Left lung (tissue), 10 donors: ENCODE data around the gene PRR14. TPM values are rescaled to one million over a fixed set of nuclear protein-coding genes. Genes with fewer than 3 reads are reported as not detected.
"Not testable (repeated sequence)": the region's sequence is repeated elsewhere in the genome, so short reads cannot be mapped to it uniquely, and the experiment has no call there.

Experiments used
- ATAC-seq: fragments of 200-7000 bp; cut with Tn5 transposase; one replicate; pipeline ENCODE4 v1.9.1; 2020; ENCODE audit warnings: moderate library complexity
- DNase-seq, 4 donors: peaks; one replicate each; pipeline ENCODE4 v3.0.0-alpha.2; 2013 to 2020
- H3K27ac ChIP-seq, 2 donors: fragments of 200-600 bp; sonication (generic) in 1 of 2; one replicate each; pipeline versions ENCODE4 v1.5.0 to v1.8.0; 2020 to 2021
- H3K27me3 ChIP-seq, 2 donors: fragments of 200-600 bp; sonication (generic) in 1 of 2; one replicate each; pipeline versions ENCODE4 v1.5.0 to v1.8.0; 2020 to 2021
- H3K36me3 ChIP-seq, 2 donors: fragments of 200-600 bp; sonication (generic) in 1 of 2; one replicate each; pipeline versions ENCODE4 v1.5.0 to v1.8.0; 2020 to 2021
- H3K4me1 ChIP-seq, 2 donors: fragments of 200-600 bp; one replicate each; pipeline ENCODE4 v1.8.0; 2021
- H3K4me3 ChIP-seq, 2 donors: fragments of 200-600 bp; sonication (generic) in 1 of 2; one replicate each; pipeline versions ENCODE4 v1.5.0 to v1.8.0; 2020 to 2021; ENCODE audit warnings: mild to moderate bottlenecking in 1 of 2
- H3K9me3 ChIP-seq, 2 donors: fragments of 200-600 bp; sonication (generic) in 1 of 2; one replicate each; pipeline versions ENCODE4 v1.5.0 to v1.8.0; 2020 to 2021
- CTCF ChIP-seq, 2 donors: fragments of 200-600 bp; sonication (generic) in 1 of 2; IDR thresholded peaks; one replicate each; pipeline versions ENCODE4 v1.5.0 to v1.8.0; 2021; ENCODE audit warnings: antibody characterized with exemption in 2 of 2
- intact Hi-C, 2 donors: fragments of 100-400 bp; cut with DNase I; formaldehyde crosslinking; loops; one replicate each; pipeline versions ENCODE4 v1.11.2 to v1.14.2; 2022
- polyA plus RNA-seq, 6 donors: library from polyadenylated mRNA; unstranded; fragments of 120-200 nt; gene quantifications; one replicate each; pipeline ENCODE4 v1.2.1, GENCODE V29; 2013; ENCODE audit not compliant: insufficient read length in 6 of 6
- total RNA-seq, 2 donors: library from RNA; stranded (reverse); fragmentation: NEBNext Ultra II Directional; extraction: Animal tissue kit (Norgen Biotek cat#: 25700); gene quantifications; one replicate each; pipeline ENCODE4 v1.2.1, GENCODE V29; 2021
- donor health status: DM: no; HTN: yes; CAD: no.
- donor health status: DM: no; HTN: no; CAD: no.

Gene PRR14
- total and polyA plus RNA-seq, 8 donors: 39.2 to 58.8 (median 45.2) TPM

- H3K27me3 ChIP-seq: no peaks in the 10 kb centered on the region
- peaks cover 18 to 56% of the 10 kb centered on the region in 2 donors for H3K36me3 ChIP-seq
- no peak overlapping the region for H3K4me3 ChIP-seq
- TF ChIP-seq CTCF (IDR thresholded peaks at IDR 0.05): no peak
- peak overlapping the region in 1 of 2 donors; percentile 8 for H3K27ac ChIP-seq
- H3K9me3 ChIP-seq: no peaks in the 10 kb centered on the region
- peaks cover 9 to 24% of the 10 kb centered on the region in 2 donors for H3K4me1 ChIP-seq
- ATAC-seq: no peak
- DNase-seq: no peak
- intact Hi-C loops: no loop called here
Observed at GRCh38 chr16:30700491-30700890, 49.7 kb downstream of the PRR14 start.

DNA sequence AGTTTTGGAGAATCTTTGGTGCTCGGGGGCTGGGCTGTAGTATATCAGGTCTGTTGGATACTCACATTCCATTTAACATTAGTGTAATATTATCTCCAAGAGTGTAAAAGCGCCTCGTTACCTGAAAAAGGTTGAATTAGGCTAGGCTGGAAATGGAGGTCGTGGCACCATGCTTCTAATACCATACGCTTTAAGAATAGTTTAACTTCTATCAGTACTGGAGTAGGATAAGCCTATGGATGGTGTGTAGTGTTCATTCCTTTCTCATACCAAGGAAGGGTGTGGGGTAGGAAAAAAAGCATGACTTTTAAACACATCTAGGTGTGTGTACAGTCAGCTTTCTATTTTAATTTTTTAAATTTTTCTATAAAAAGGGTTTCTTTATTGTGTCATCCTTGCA, 50.2 kb downstream of the PRR14 start:
- Histone ChIP-seq H3K36me3 (peaks cover 18 to 60% of the 10 kb centered on the region in 2 donors), H3K27me3 (no peaks in the 10 kb centered on the region), H3K27ac (no peak overlapping the region), H3K9me3 (no peaks in the 10 kb centered on the region), H3K4me1 (peaks cover 9 to 24% of the 10 kb centered on the region in 2 donors), H3K4me3 (no peak overlapping the region)
- DNase-seq (no peak), ATAC-seq (no peak)
- no peak for TF ChIP-seq CTCF (IDR thresholded peaks at IDR 0.05)
- intact Hi-C loops: no loop called here

DNA sequence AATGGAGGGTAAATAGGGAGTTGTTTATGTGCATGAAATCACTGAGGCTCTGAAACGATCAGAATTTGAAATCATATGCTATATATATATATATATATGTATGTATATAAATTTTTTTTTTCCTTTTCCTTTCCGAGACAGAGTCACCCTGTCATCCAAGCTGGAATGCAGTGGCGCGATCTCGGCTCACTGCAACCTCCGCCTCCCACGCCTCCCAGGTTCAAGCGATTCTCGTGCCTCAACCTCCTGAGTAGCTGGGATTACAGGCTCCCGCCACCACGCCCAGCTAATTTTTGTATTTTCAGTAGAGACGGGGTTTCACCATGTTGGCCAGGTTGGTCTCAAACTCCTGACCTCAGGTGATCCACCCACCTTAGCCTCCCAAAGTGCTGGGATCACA, 52.3 kb downstream of the PRR14 start:
- intact Hi-C loops, H3K27ac ChIP-seq, H3K9me3 ChIP-seq, ATAC-seq, H3K27me3 ChIP-seq, H3K4me3 ChIP-seq, DNase-seq: not testable (repeated sequence)
- Histone ChIP-seq H3K36me3 (peaks cover 18 to 81% of the 10 kb centered on the region in 2 donors), H3K4me1 (peaks cover 9 to 18% of the 10 kb centered on the region in 2 donors)

DNA sequence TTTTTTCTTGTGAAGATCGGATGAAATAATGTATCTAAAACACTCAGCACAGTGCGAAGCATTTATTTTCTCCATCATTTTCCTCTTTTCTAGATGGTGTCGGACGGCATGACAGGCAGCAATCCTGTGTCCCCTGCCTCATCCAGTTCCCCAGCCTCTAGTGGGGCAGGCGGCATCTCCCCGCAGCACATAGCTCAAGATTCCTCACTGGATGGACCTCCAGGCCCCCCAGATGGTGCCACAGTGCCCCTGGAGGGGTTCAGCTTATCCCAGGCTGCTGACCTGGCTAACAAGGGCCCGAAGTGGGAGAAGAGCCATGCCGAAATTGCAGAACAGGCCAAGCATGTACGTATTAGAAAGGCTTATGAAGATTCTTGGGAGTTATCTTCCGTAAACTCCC, 53.2 kb downstream of the PRR14 start:
- Histone ChIP-seq H3K9me3 (no peaks in the 10 kb centered on the region), H3K4me1 (peaks cover 9 to 18% of the 10 kb centered on the region in 2 donors), H3K36me3 (peaks cover 18 to 90% of the 10 kb centered on the region in 2 donors), H3K4me3 (no peak overlapping the region), H3K27ac (no peak overlapping the region), H3K27me3 (no peaks in the 10 kb centered on the region)
- TF ChIP-seq CTCF (IDR thresholded peaks at IDR 0.05): no peak
- no peak for ATAC-seq
- no peak for DNase-seq
- intact Hi-C loops: no loop called here

Other genes with a start within 250 kb of the PRR14 start
- gene ZNF771, start 243.4 kb upstream of the PRR14 start, total RNA-seq: 1 to 10 TPM; 6.0 to 8.5 TPM
- gene ZNF771, start 243.4 kb upstream of the PRR14 start, polyA plus RNA-seq: 1 to 10 TPM; 4.0 to 6.4 (median 5.5) TPM
- gene DCTPP1, start 220.9 kb upstream of the PRR14 start, total RNA-seq: 10 to 100 TPM; 26.2 to 37.4 TPM
- gene DCTPP1, start 220.9 kb upstream of the PRR14 start, polyA plus RNA-seq: 10 to 100 TPM; 35.5 to 49.3 (median 38.0) TPM
- 10 to 100 TPM; 50.3 to 64.0 TPM for gene SEPHS2, start 205.1 kb upstream of the PRR14 start, total RNA-seq
- gene SEPHS2, start 205.1 kb upstream of the PRR14 start, polyA plus RNA-seq: 10 to 100 TPM; 28.4 to 36.6 (median 31.9) TPM
- 10 to 100 TPM; 19.9 to 60.2 TPM for gene ITGAL, start 178.2 kb upstream of the PRR14 start, total RNA-seq
- gene ITGAL, start 178.2 kb upstream of the PRR14 start, polyA plus RNA-seq: 1 to 10 TPM; 2.9 to 6.0 (median 5.3) TPM
- 10 to 100 TPM; 26.1 to 26.4 TPM for gene ZNF768, start 124.4 kb upstream of the PRR14 start, total RNA-seq
- 10 to 100 TPM; 31.6 to 42.2 (median 35.0) TPM for gene ZNF768, start 124.4 kb upstream of the PRR14 start, polyA plus RNA-seq
- 10 to 100 TPM in 1 of 2 donors, 1 to 10 TPM in 1; 6.6 to 11.8 TPM for gene ZNF747, start 116.1 kb upstream of the PRR14 start, total RNA-seq
- 1 to 10 TPM; 8.0 to 9.9 (median 9.0) TPM for gene ZNF747, start 116.1 kb upstream of the PRR14 start, polyA plus RNA-seq
- gene ZNF764, start 92.6 kb upstream of the PRR14 start, total RNA-seq: 1 to 10 TPM; 7.4 to 9.0 TPM
- gene ZNF764, start 92.6 kb upstream of the PRR14 start, polyA plus RNA-seq: 10 to 100 TPM; 11.2 to 15.8 (median 12.4) TPM
- gene ZNF688, start 79.2 kb upstream of the PRR14 start, total RNA-seq: 10 to 100 TPM; 11.8 to 12.3 TPM
- 10 to 100 TPM in 4 of 6 donors, 1 to 10 TPM in 2; 8.9 to 16.4 (median 13.0) TPM for gene ZNF688, start 79.2 kb upstream of the PRR14 start, polyA plus RNA-seq
- gene ZNF785, start 65.3 kb upstream of the PRR14 start, total RNA-seq: 10 to 100 TPM; 12.9 to 15.6 TPM
- 10 to 100 TPM; 25.0 to 33.0 (median 30.4) TPM for gene ZNF785, start 65.3 kb upstream of the PRR14 start, polyA plus RNA-seq
- 1 to 10 TPM; 5.4 to 7.1 TPM for gene ZNF689, start 40.6 kb upstream of the PRR14 start, total RNA-seq
- gene ZNF689, start 40.6 kb upstream of the PRR14 start, polyA plus RNA-seq: 1 to 10 TPM; 7.3 to 9.9 (median 8.6) TPM
- 10 to 100 TPM; 52.1 to 62.3 TPM for gene FBRS, start 7.5 kb downstream of the PRR14 start, total RNA-seq
- 10 to 100 TPM; 54.1 to 80.8 (median 64.0) TPM for gene FBRS, start 7.5 kb downstream of the PRR14 start, polyA plus RNA-seq
- gene SRCAP, start 48.2 kb downstream of the PRR14 start, total RNA-seq: 10 to 100 TPM; 57.1 to 67.4 TPM
- gene SRCAP, start 48.2 kb downstream of the PRR14 start, polyA plus RNA-seq: 10 to 100 TPM; 30.7 to 48.5 (median 39.0) TPM
- 10 to 100 TPM; 28.8 to 31.2 TPM for gene PHKG2, start 97.5 kb downstream of the PRR14 start, total RNA-seq
- gene PHKG2, start 97.5 kb downstream of the PRR14 start, polyA plus RNA-seq: 10 to 100 TPM; 24.5 to 35.8 (median 29.3) TPM
- 10 to 100 TPM in 1 of 2 donors, 1 to 10 TPM in 1; 6.6 to 10.9 TPM for gene CFAP119, start 111.1 kb downstream of the PRR14 start, total RNA-seq
- gene CFAP119, start 111.1 kb downstream of the PRR14 start, polyA plus RNA-seq: 1 to 10 TPM; 5.1 to 7.6 (median 6.8) TPM
- gene RNF40, start 111.4 kb downstream of the PRR14 start, total RNA-seq: 10 to 100 TPM; 93.4 to 98.7 TPM
- gene RNF40, start 111.4 kb downstream of the PRR14 start, polyA plus RNA-seq: 100 to 1,000 TPM in 3 of 6 donors, 10 to 100 TPM in 3; 87.8 to 116 (median 100) TPM
- 10 to 100 TPM; 12.3 to 13.1 TPM for gene ZNF629, start 136.2 kb downstream of the PRR14 start, total RNA-seq
- gene ZNF629, start 136.2 kb downstream of the PRR14 start, polyA plus RNA-seq: 10 to 100 TPM; 17.8 to 22.8 (median 20.9) TPM
- gene BCL7C, start 243.1 kb downstream of the PRR14 start, total RNA-seq: 10 to 100 TPM; 25.8 to 29.3 TPM
- gene BCL7C, start 243.1 kb downstream of the PRR14 start, polyA plus RNA-seq: 10 to 100 TPM; 36.0 to 50.5 (median 46.5) TPM
- 1 to 10 TPM; 4.5 to 7.9 TPM for gene CTF1, start 245.7 kb downstream of the PRR14 start, total RNA-seq
- gene CTF1, start 245.7 kb downstream of the PRR14 start, polyA plus RNA-seq: 10 to 100 TPM in 2 of 6 donors, 1 to 10 TPM in 4; 8.8 to 10.5 (median 9.3) TPM